ENCODE measurements around the gene TGFBR3. TPM values are rescaled to one million over a fixed set of nuclear protein-coding genes. Genes with fewer than 3 reads are reported as not detected.

Gene TGFBR3
- total RNA-seq, 1 experiment from 2014 or later, result 2.4 TPM

DNA sequence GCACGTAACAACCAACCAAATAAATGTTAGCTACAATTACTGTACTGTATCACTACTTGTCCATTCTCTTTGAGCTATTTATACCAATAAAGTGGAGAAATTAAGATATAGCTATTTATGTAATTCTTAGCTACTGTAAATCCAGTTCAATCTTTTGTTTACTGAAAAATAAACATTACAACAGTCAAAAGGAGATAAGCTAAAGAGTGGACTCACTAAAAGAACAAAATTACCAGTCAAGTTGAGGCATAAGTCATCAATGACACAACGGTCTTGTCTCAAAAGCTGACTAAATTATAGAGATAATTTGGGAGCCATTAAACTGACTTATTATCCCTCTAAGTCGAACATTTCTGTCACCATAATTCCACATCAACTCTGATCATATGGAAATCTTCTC is 22.5 kb downstream of the TGFBR3 start:
- Histone ChIP-seq H3K27ac (ENCODE audit: insufficient read length, low read depth, low read length) (no peak overlapping the region), H3K4ac (ENCODE audit: low read depth, low read length) (no peak overlapping the region), H2BK12ac (ENCODE audit: insufficient read length, low read depth, low read length) (no peak overlapping the region), H2AK5ac (ENCODE audit: insufficient read length, low read length) (no peak overlapping the region), H3K23me2 (ENCODE audit: insufficient read length, low read depth, low read length, poor library complexity, severe bottlenecking) (no peaks in the 10 kb centered on the region), H2BK120ac (ENCODE audit: low read depth, low read length, poor library complexity, severe bottlenecking) (no peak overlapping the region), H3K79me1 (ENCODE audit: insufficient read depth, low read depth, low read length, poor library complexity, severe bottlenecking) (no peaks in the 10 kb centered on the region), H4K91ac (ENCODE audit: insufficient read length, low read depth, low read length) (no peak overlapping the region), H2BK15ac (ENCODE audit: low read depth, low read length) (no peak overlapping the region), H3K56ac (ENCODE audit: insufficient read length, low read depth, low read length) (no peak overlapping the region), H3K9me3 (ENCODE audit: control insufficient read depth, low read depth, low read length) (no peaks in the 10 kb centered on the region), H3T11ph (ENCODE audit: low read length) (no peak overlapping the region), H3K27me3 (ENCODE audit: insufficient read depth, low read length) (no peaks in the 10 kb centered on the region), H3K9ac (ENCODE audit: extremely low read depth, insufficient read length, low read length) (no peak overlapping the region), H4K8ac (replicated peaks; ENCODE audit: insufficient read length, low read depth, low read length) (no peak overlapping the region), H3K79me2 (ENCODE audit: insufficient read depth, low read length) (no peaks in the 10 kb centered on the region), H3K23ac (ENCODE audit: insufficient read length, low read depth, low read length) (no peak overlapping the region), H2BK20ac (ENCODE audit: low read depth, low read length, poor library complexity, severe bottlenecking) (no peak overlapping the region), H3K4me2 (ENCODE audit: insufficient read depth, insufficient read length, low read length) (no peak overlapping the region), H4K20me1 (ENCODE audit: control insufficient read depth, insufficient read depth, insufficient read length) (no peaks in the 10 kb centered on the region), H2BK5ac (ENCODE audit: insufficient read length, low read length) (no peak overlapping the region), H3K14ac (ENCODE audit: insufficient read depth, low read length) (no peak overlapping the region), H4K5ac (ENCODE audit: insufficient read length, low read depth, low read length) (no peak overlapping the region), H2AFZ (ENCODE audit: low read length) (no peak overlapping the region), H3K18ac (ENCODE audit: insufficient read length, low read depth, low read length) (no peak overlapping the region), H3K4me1 (ENCODE audit: insufficient read depth, low read length) (no peaks in the 10 kb centered on the region)
- Mint-ChIP-seq H3K4me3 (no peak overlapping the region), H3K9me3 (no peaks in the 10 kb centered on the region), H3K36me3 (ENCODE audit: insufficient read depth in 1 of 3, low read depth in 3 of 3) (no peaks in the 10 kb centered on the region), H3K27ac (no peak overlapping the region), H3K27me3 (ENCODE audit: low read depth) (no peaks in the 10 kb centered on the region), H3K4me1 (no peaks in the 10 kb centered on the region)
- TF ChIP-seq, protein P1, sequence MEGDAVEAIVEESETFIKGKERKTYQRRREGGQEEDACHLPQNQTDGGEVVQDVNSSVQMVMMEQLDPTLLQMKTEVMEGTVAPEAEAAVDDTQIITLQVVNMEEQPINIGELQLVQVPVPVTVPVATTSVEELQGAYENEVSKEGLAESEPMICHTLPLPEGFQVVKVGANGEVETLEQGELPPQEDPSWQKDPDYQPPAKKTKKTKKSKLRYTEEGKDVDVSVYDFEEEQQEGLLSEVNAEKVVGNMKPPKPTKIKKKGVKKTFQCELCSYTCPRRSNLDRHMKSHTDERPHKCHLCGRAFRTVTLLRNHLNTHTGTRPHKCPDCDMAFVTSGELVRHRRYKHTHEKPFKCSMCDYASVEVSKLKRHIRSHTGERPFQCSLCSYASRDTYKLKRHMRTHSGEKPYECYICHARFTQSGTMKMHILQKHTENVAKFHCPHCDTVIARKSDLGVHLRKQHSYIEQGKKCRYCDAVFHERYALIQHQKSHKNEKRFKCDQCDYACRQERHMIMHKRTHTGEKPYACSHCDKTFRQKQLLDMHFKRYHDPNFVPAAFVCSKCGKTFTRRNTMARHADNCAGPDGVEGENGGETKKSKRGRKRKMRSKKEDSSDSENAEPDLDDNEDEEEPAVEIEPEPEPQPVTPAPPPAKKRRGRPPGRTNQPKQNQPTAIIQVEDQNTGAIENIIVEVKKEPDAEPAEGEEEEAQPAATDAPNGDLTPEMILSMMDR (conservative IDR thresholded peaks at IDR 0.05), result no peak
- WGBS (ENCODE audit: extremely low coverage, insufficient read length, low lambda C conversion rate), result no CpG with 5 or more reads among the region's 3 CpGs
- no peak for DNase-seq
